Sigmoid colon (tissue), 7 donors: ENCODE data around the gene PMFBP1. TPM values are rescaled to one million over a fixed set of nuclear protein-coding genes. Genes with fewer than 3 reads are reported as not detected.
A peak's percentile ranks its signal among the peaks of the same experiment; 100 is the strongest.

Source experiments
- DNase-seq: peaks from one replicate; pipeline ENCODE4 v3.0.0-alpha.2; 2019
- H3K27ac ChIP-seq, 4 donors: fragments of 200-600 bp; sonication (generic); one replicate each; pipeline ENCODE4 v1.5.1; 2016 to 2019; ENCODE audit warnings: mild to moderate bottlenecking in 1 of 4
- H3K27me3 ChIP-seq, 3 donors: fragments of 200-600 bp; sonication (generic); one replicate each; pipeline ENCODE4 v1.5.1; 2019; ENCODE audit warnings: mild to moderate bottlenecking in 1 of 3
- H3K36me3 ChIP-seq, 4 donors: fragments of 200-600 bp; sonication (generic); one replicate each; pipeline ENCODE4 v1.5.1; 2016 to 2019
- H3K4me1 ChIP-seq, 4 donors: fragments of 200-600 bp; sonication (generic); one replicate each; pipeline ENCODE4 v1.5.1; 2017 to 2019
- H3K4me3 ChIP-seq, 4 donors: fragments of 200-600 bp; sonication (generic); one replicate each; pipeline ENCODE4 v1.5.1; 2017 to 2019; ENCODE audit warnings: mild to moderate bottlenecking in 2 of 4, moderate library complexity in 1 of 4
- H3K9me3 ChIP-seq, 4 donors: fragments of 200-600 bp in 3 of 4; sonication (generic) in 3 of 4; one replicate each; pipeline versions ENCODE4 v1.5.1 to v1.6.1; 2013 to 2019
- CTCF ChIP-seq, 4 experiments: fragments of 450-650 bp in 3 of 4; fragments of 200-600 bp in 1 of 4; IDR thresholded peaks; one replicate each; pipeline ENCODE4 v1.5.1; 2016 to 2019; ENCODE audit warnings: antibody characterized with exemption in 4 of 4, mild to moderate bottlenecking in 3 of 4, moderate library complexity in 2 of 4
- EP300 ChIP-seq, 4 donors: sonication (generic); formaldehyde crosslinking; IDR thresholded peaks; one replicate each; pipeline ENCODE4 v1.6.1; 2017; ENCODE audit warnings: antibody characterized with exemption in 4 of 4
- POLR2A ChIP-seq, 2 donors: fragments of 450-650 bp; IDR thresholded peaks; one replicate each; pipeline ENCODE4 v1.6.1; 2016; ENCODE audit warnings: antibody characterized with exemption in 2 of 2, mild to moderate bottlenecking in 2 of 2, moderate library complexity in 2 of 2
- POLR2AphosphoS5 ChIP-seq, 4 donors: sonication (generic); formaldehyde crosslinking; IDR thresholded peaks; one replicate each; pipeline ENCODE4 v1.6.1; 2017; ENCODE audit warnings: antibody characterized with exemption in 4 of 4
- WGBS, 2 donors: extraction: QIAGEN DNeasy Blood & Tissue Kit; methylation state at CpG; one replicate each; pipeline ENCODE4 v1.1.7; 2013; 5-methylcytosine and 5-hydroxymethylcytosine counted together
- intact Hi-C: fragments of 100-400 bp; cut with DNase I; formaldehyde crosslinking; loops from one replicate; pipeline ENCODE4 v1.15.1; 2023
- polyA plus RNA-seq, 3 donors: library from polyadenylated mRNA; stranded (reverse); fragments of 200-250 nt; gene quantifications; one replicate each; pipeline ENCODE4 v1.2.3, GENCODE V29; 2013
- total RNA-seq, 4 donors: library from RNA; depleted of rRNA; stranded (reverse); fragments of >200 nt; gene quantifications; one replicate each; pipeline ENCODE4 v1.1.0, GENCODE V29; 2016
- donor health status: healthy with polysubstance abuse.
- donor health status: Bipolar disorder and iron deficiency.
- donor health status: healthy.

The PMFBP1 gene
- total and polyA plus RNA-seq, 7 donors: 0.33 to 2.5 (median 0.82) TPM; not detected in 3

- TF ChIP-seq POLR2A (IDR thresholded peaks at IDR 0.05) (no peak), POLR2AphosphoS5 (IDR thresholded peaks at IDR 0.05) (no peak), CTCF (IDR thresholded peaks at IDR 0.05) (no peak), EP300 (IDR thresholded peaks at IDR 0.05) (no peak)
- Histone ChIP-seq H3K4me3 (no peak overlapping the region), H3K27ac (peak overlapping the region in 2 of 4 donors; percentile 8 to 42), H3K4me1 (no peaks in the 10 kb centered on the region), H3K36me3 (no peaks in the 10 kb centered on the region), H3K27me3 (no peaks in the 10 kb centered on the region), H3K9me3 (no peaks in the 10 kb centered on the region)
- intact Hi-C loops: loop anchor here (10.0 kb wide), 2 partner anchors 339 to 1749 kb away; no protein-coding TSS in a partner anchor
- no peak for DNase-seq
- WGBS, 2 donors: 47 to 71% methylated on average over 9 of the region's 9 CpGs
These were observed 46.1 kb downstream of the PMFBP1 start for GRCh38 chr16:72125635-72126428.

GRCh38 chr16:72124761-72125634 is 47.0 kb downstream of the PMFBP1 start:
- intact Hi-C loops: loop anchor here (5.0 to 10.0 kb wide), 3 partner anchors 340 to 1832 kb away; no protein-coding TSS in a partner anchor
- WGBS, 2 donors: 36 to 47% methylated on average over 13 of the region's 13 CpGs
- no peaks in the 10 kb centered on the region for H3K9me3 ChIP-seq
- TF ChIP-seq POLR2AphosphoS5 (IDR thresholded peaks at IDR 0.05) (no peak), CTCF (IDR thresholded peaks at IDR 0.05) (peak; percentile 47 to 65 (median 57))
- H3K4me3 ChIP-seq: no peak overlapping the region
- H3K27me3 ChIP-seq: no peaks in the 10 kb centered on the region
- peak overlapping the region in 2 of 4 donors; percentile 8 to 42 for H3K27ac ChIP-seq
- no peaks in the 10 kb centered on the region for H3K36me3 ChIP-seq
- no peaks in the 10 kb centered on the region for H3K4me1 ChIP-seq
- peak; percentile 81 for DNase-seq

GRCh38 chr16:72124148-72124547 is 47.8 kb downstream of the PMFBP1 start:
- no peak for TF ChIP-seq CTCF (IDR thresholded peaks at IDR 0.05)
- no peak for TF ChIP-seq EP300 (IDR thresholded peaks at IDR 0.05)
- TF ChIP-seq POLR2AphosphoS5 (IDR thresholded peaks at IDR 0.05): no peak
- no peak for TF ChIP-seq POLR2A (IDR thresholded peaks at IDR 0.05)
- no peaks in the 10 kb centered on the region for H3K27me3 ChIP-seq
- H3K4me3 ChIP-seq: no peak overlapping the region
- no peaks in the 10 kb centered on the region for H3K36me3 ChIP-seq
- no peaks in the 10 kb centered on the region for H3K4me1 ChIP-seq
- WGBS, 2 donors: 81 to 95% methylated on average over 3 of the region's 3 CpGs
- no peak overlapping the region for H3K27ac ChIP-seq
- no peak for DNase-seq
- H3K9me3 ChIP-seq: no peaks in the 10 kb centered on the region
- intact Hi-C loops: loop anchor here (5.0 to 10.0 kb wide), 3 partner anchors 341 to 1833 kb away; no protein-coding TSS in a partner anchor

GRCh38 chr16:72123426-72123825 is 48.5 kb downstream of the PMFBP1 start:
- Histone ChIP-seq H3K36me3 (no peaks in the 10 kb centered on the region), H3K4me3 (no peak overlapping the region), H3K4me1 (no peaks in the 10 kb centered on the region), H3K27ac (no peak overlapping the region), H3K27me3 (no peaks in the 10 kb centered on the region), H3K9me3 (no peaks in the 10 kb centered on the region)
- WGBS, 2 donors: 77 to 84% methylated on average over 8 of the region's 8 CpGs
- intact Hi-C loops: loop anchor here (5.0 to 10.0 kb wide), 3 partner anchors 341 to 1834 kb away; no protein-coding TSS in a partner anchor
- TF ChIP-seq EP300 (IDR thresholded peaks at IDR 0.05): no peak
- TF ChIP-seq CTCF (IDR thresholded peaks at IDR 0.05): no peak
- no peak for TF ChIP-seq POLR2A (IDR thresholded peaks at IDR 0.05)
- no peak for TF ChIP-seq POLR2AphosphoS5 (IDR thresholded peaks at IDR 0.05)
- no peak for DNase-seq
